HCT116 (cell line): ENCODE measurements around the gene CAST. TPM values are rescaled to one million over a fixed set of nuclear protein-coding genes. Genes with fewer than 3 reads are reported as not detected.

Experiments
- ATAC-seq: fragments of 200-7000 bp; cut with Tn5 transposase; 2 replicates; pipeline ENCODE4 v1.9.1; 2020; ENCODE audit warnings: mild to moderate bottlenecking, moderate library complexity
- BruUV-seq: library from RNA; stranded (reverse); fragments of 400-500 nt; replicated peaks from 2 replicates; lab custom pipeline; 2021; lab: Mats Ljungman, UMichigan
- CTCF ChIA-PET: fragments of 300-600 bp; sonication (Branson Sonifier 250); formaldehyde crosslinking; loops from one replicate; lab custom pipeline; 2021; ENCODE audit warnings: antibody characterized with exemption; lab: Charles Lee
- POLR2A ChIA-PET: fragments of 300-600, 350-600 bp; sonication (Branson Sonifier 250); formaldehyde crosslinking; loops from one replicate; lab custom pipeline; 2021; ENCODE audit warnings: antibody characterized with exemption; lab: Charles Lee
- RAD21 ChIA-PET, 2 experiments: fragments of 300-600 bp; sonication (Branson Sonifier 250); formaldehyde crosslinking; loops; one replicate each; lab custom pipeline; 2023; ENCODE audit warnings: low total read pairs in 2 of 2; ENCODE audit not compliant: uncharacterized antibody in 2 of 2, unreplicated experiment in 2 of 2, low non-redundant PET in 1 of 2; lab: Charles Lee
- DNase-seq: peaks from one replicate; pipeline ENCODE4 v3.0.0-alpha.2; 2010; ENCODE audit warnings: low read depth, low spot score
- H2AFZ ChIP-seq: fragments of 200-600 bp; shearing (Covaris generic), sonication (generic); 2 replicates; pipeline ENCODE4 v1.6.1; 2017; ENCODE audit warnings: low read depth, mixed run types, mixed read lengths, antibody characterized with exemption, low read length; ENCODE audit not compliant: poor library complexity, severe bottlenecking
- H3K27ac ChIP-seq: 2 replicates; pipeline ENCODE4 v1.5.1; 2012; ENCODE audit warnings: low read depth, low read length
- H3K27me3 ChIP-seq: fragments of 200-600 bp; sonication (generic); 2 replicates; pipeline ENCODE4 v1.6.1; 2016; ENCODE audit warnings: mixed run types, low read length, mixed read lengths; ENCODE audit not compliant: insufficient read depth
- H3K36me3 ChIP-seq, 2 experiments: fragments of 200-500 bp in 1 of 2; fragments of 200-600 bp in 1 of 2; sonication (Bioruptor generic) in 1 of 2; sonication (generic) in 1 of 2; 2 replicates each; pipeline versions ENCODE4 v1.5.1 to v1.6.1; 2014 to 2016; ENCODE audit warnings: low read length in 2 of 2, inconsistent platforms in 1 of 2, mixed read lengths in 1 of 2, mixed run types in 1 of 2; ENCODE audit not compliant: insufficient read depth in 2 of 2, control insufficient read depth in 1 of 2
- H3K4me1 ChIP-seq, 2 experiments: fragments of 200-600 bp in 1 of 2; sonication (generic) in 1 of 2; 2 replicates each; pipeline versions ENCODE4 v1.5.1 to v1.6.1; 2012 to 2017; ENCODE audit warnings: low read length in 2 of 2, inconsistent platforms in 1 of 2, mild to moderate bottlenecking in 1 of 2, mixed read lengths in 1 of 2, mixed run types in 1 of 2, moderate library complexity in 1 of 2; ENCODE audit not compliant: insufficient read depth in 2 of 2, control insufficient read depth in 1 of 2
- H3K4me2 ChIP-seq: fragments of 200-600 bp; sonication (generic); 2 replicates; pipeline ENCODE4 v1.6.1; 2017; ENCODE audit warnings: mixed run types, low read length, mixed read lengths
- H3K4me3 ChIP-seq, 2 experiments: fragments of 200-600 bp in 1 of 2; sonication (generic) in 1 of 2; replicated peaks in 1 of 2; 2 replicates each; pipeline ENCODE4 v1.5.1; 2011 to 2016; ENCODE audit warnings: low read length in 2 of 2, control low read depth in 1 of 2, low read depth in 1 of 2, mild to moderate bottlenecking in 1 of 2, mixed read lengths in 1 of 2, mixed run types in 1 of 2
- H3K79me2 ChIP-seq: fragments of 200-600 bp; sonication (generic); 2 replicates; pipeline ENCODE4 v1.6.1; 2017; ENCODE audit warnings: mild to moderate bottlenecking, mixed run types, low read length, moderate library complexity, mixed read lengths; ENCODE audit not compliant: insufficient read depth
- H3K9ac ChIP-seq: fragments of 200-600 bp; sonication (generic); 2 replicates; pipeline ENCODE4 v1.6.1; 2016; ENCODE audit warnings: low read length, mixed read lengths
- H3K9me2 ChIP-seq: fragments of 200-600 bp; sonication (generic), shearing (Covaris generic); 2 replicates; pipeline ENCODE4 v1.6.1; 2017; ENCODE audit warnings: mixed run types, mild to moderate bottlenecking, moderate library complexity; ENCODE audit not compliant: insufficient read depth
- H3K9me3 ChIP-seq, 2 experiments: fragments of 200-500 bp in 1 of 2; fragments of 200-600 bp in 1 of 2; sonication (Bioruptor generic) in 1 of 2; sonication (generic) in 1 of 2; 2 replicates each; pipeline ENCODE4 v1.6.1; 2014 to 2017; ENCODE audit warnings: low read length in 2 of 2, mixed read lengths in 2 of 2, inconsistent platforms in 1 of 2, low read depth in 1 of 2, mild to moderate bottlenecking in 1 of 2, mixed run types in 1 of 2, moderate library complexity in 1 of 2; ENCODE audit not compliant: control insufficient read depth in 1 of 2, insufficient read depth in 1 of 2
- H4K20me1 ChIP-seq: fragments of 200-600 bp; sonication (generic), shearing (Covaris generic); 2 replicates; pipeline ENCODE4 v1.6.1; 2017; ENCODE audit warnings: mixed run types, mild to moderate bottlenecking, moderate library complexity; ENCODE audit not compliant: insufficient read depth
- CEBPB ChIP-seq: IDR thresholded peaks from 2 replicates; pipeline ENCODE4 v1.6.1; 2012; ENCODE audit warnings: low read depth
- EZH2 ChIP-seq: fragments of 200-600 bp; sonication (generic); IDR thresholded peaks from 2 replicates; pipeline ENCODE4 v1.6.1; 2017; ENCODE audit warnings: antibody characterized with exemption, mixed run types
- EZH2phosphoT487 ChIP-seq: fragments of 200-600 bp; IDR thresholded peaks from 2 replicates; pipeline ENCODE4 v1.6.1; 2018; ENCODE audit warnings: antibody characterized with exemption, borderline replicate concordance
- FOSL1 ChIP-seq: IDR thresholded peaks from 2 replicates; pipeline ENCODE4 v1.6.1; 2012; ENCODE audit warnings: low read depth
- POLR2AphosphoS5 ChIP-seq: IDR thresholded peaks from 2 replicates; pipeline ENCODE4 v1.6.1; 2011; ENCODE audit warnings: mild to moderate bottlenecking, low read depth, low read length, moderate library complexity
- RAD21 ChIP-seq: IDR thresholded peaks from 2 replicates; pipeline ENCODE4 v1.6.1; 2012; ENCODE audit warnings: low read depth, mild to moderate bottlenecking
- SIN3A ChIP-seq: IDR thresholded peaks from 2 replicates; pipeline ENCODE4 v1.6.1; 2012; ENCODE audit warnings: low read depth
- SP1 ChIP-seq: IDR thresholded peaks from 2 replicates; pipeline ENCODE4 v1.6.1; 2012; ENCODE audit warnings: low read depth
- SRF ChIP-seq: IDR thresholded peaks from 2 replicates; pipeline ENCODE4 v1.6.1; 2012; ENCODE audit warnings: low read depth
- TCF7L2 ChIP-seq: IDR thresholded peaks from 2 replicates; pipeline ENCODE4 v1.7.0; 2011; ENCODE audit warnings: borderline replicate concordance, inconsistent platforms; ENCODE audit not compliant: insufficient read depth, insufficient read length; ENCODE audit errors: extremely low read depth
- YY1 ChIP-seq: IDR thresholded peaks from 2 replicates; pipeline ENCODE4 v1.6.1; 2011; ENCODE audit warnings: low read length, low read depth, moderate library complexity, mild to moderate bottlenecking; ENCODE audit not compliant: insufficient replicate concordance; ENCODE audit errors: extremely low read depth
- ZFX ChIP-seq: fragments of 450-650 bp; IDR thresholded peaks from 2 replicates; pipeline ENCODE4 v1.6.1; 2017
- ZNF274 ChIP-seq: fragments of 200-500 bp; sonication (Bioruptor generic); IDR thresholded peaks from 2 replicates; pipeline ENCODE4 v1.6.1; 2014; ENCODE audit warnings: mild to moderate bottlenecking, low read depth, low read length, inconsistent platforms
- intact Hi-C: fragments of 100-400 bp; cut with micrococcal nuclease; formaldehyde crosslinking; loops from 2 replicates; pipeline ENCODE4 v1.10.0; 2022
- total RNA-seq: library from RNA; stranded (reverse); gene quantifications from one replicate; pipeline ENCODE4 v1.2.1, GENCODE V29; 2021; ENCODE audit not compliant: unreplicated experiment
- TF ChIP-seq, protein P1 (sequence below): IDR thresholded peaks from 2 replicates; pipeline ENCODE4 v1.6.1; 2012; ENCODE audit warnings: low read depth
- TF ChIP-seq, protein P2 (sequence below): IDR thresholded peaks from 2 replicates; pipeline ENCODE4 v1.6.1; 2011; ENCODE audit warnings: mild to moderate bottlenecking, low read length, moderate library complexity; ENCODE audit not compliant: insufficient replicate concordance; ENCODE audit errors: extremely low read depth
- TF ChIP-seq, protein P3 (sequence below), 3 experiments: fragments of 200-600 bp in 1 of 3; sonication (generic) in 1 of 3; IDR thresholded peaks in 2 of 3; conservative IDR thresholded peaks in 1 of 3; 2 replicates each; pipeline ENCODE4 v1.5.1; 2012 to 2017; ENCODE audit warnings: low read depth in 2 of 3, low read length in 2 of 3, antibody characterized with exemption in 1 of 3, borderline replicate concordance in 1 of 3, control low read depth in 1 of 3, mild to moderate bottlenecking in 1 of 3, mixed read lengths in 1 of 3, mixed run types in 1 of 3, moderate library complexity in 1 of 3; ENCODE audit not compliant: insufficient read depth in 1 of 3

CAST gene
- total RNA-seq, 1 experiment from 2014 or later, result 142 TPM

DNA sequence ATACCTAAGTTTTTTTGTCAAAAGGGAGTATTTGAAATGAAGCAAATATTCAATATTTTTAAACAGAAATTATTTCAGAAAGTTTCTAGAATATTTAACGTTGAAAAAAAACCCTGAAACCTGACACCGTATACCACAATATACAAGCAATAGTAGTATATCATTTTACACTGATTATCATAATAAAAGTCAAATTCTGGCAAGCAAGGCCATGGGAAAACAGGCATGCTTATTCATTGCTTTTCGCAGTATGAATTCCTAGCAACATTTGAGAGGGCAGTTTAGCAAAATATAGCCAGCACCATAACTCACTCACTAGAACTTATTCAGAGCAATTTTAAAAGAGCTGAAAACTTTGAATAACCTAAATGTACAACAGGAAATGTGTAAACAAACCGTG lies 99.4 kb downstream of the CAST start:
- TF ChIP-seq YY1, result no peak
- TF ChIP-seq ZFX, result no peak
- TF ChIP-seq, protein P1, sequence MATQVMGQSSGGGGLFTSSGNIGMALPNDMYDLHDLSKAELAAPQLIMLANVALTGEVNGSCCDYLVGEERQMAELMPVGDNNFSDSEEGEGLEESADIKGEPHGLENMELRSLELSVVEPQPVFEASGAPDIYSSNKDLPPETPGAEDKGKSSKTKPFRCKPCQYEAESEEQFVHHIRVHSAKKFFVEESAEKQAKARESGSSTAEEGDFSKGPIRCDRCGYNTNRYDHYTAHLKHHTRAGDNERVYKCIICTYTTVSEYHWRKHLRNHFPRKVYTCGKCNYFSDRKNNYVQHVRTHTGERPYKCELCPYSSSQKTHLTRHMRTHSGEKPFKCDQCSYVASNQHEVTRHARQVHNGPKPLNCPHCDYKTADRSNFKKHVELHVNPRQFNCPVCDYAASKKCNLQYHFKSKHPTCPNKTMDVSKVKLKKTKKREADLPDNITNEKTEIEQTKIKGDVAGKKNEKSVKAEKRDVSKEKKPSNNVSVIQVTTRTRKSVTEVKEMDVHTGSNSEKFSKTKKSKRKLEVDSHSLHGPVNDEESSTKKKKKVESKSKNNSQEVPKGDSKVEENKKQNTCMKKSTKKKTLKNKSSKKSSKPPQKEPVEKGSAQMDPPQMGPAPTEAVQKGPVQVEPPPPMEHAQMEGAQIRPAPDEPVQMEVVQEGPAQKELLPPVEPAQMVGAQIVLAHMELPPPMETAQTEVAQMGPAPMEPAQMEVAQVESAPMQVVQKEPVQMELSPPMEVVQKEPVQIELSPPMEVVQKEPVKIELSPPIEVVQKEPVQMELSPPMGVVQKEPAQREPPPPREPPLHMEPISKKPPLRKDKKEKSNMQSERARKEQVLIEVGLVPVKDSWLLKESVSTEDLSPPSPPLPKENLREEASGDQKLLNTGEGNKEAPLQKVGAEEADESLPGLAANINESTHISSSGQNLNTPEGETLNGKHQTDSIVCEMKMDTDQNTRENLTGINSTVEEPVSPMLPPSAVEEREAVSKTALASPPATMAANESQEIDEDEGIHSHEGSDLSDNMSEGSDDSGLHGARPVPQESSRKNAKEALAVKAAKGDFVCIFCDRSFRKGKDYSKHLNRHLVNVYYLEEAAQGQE, result no peak
- no peak for TF ChIP-seq EZH2
- TF ChIP-seq CEBPB, result no peak
- no peak for TF ChIP-seq EZH2phosphoT487
- no peak for TF ChIP-seq FOSL1
- TF ChIP-seq SRF, result no peak
- no peak for TF ChIP-seq SP1
- TF ChIP-seq TCF7L2, result no peak
- no peak for TF ChIP-seq SIN3A
- TF ChIP-seq RAD21, result no peak
- TF ChIP-seq ZNF274, result no peak
- TF ChIP-seq, protein P2, sequence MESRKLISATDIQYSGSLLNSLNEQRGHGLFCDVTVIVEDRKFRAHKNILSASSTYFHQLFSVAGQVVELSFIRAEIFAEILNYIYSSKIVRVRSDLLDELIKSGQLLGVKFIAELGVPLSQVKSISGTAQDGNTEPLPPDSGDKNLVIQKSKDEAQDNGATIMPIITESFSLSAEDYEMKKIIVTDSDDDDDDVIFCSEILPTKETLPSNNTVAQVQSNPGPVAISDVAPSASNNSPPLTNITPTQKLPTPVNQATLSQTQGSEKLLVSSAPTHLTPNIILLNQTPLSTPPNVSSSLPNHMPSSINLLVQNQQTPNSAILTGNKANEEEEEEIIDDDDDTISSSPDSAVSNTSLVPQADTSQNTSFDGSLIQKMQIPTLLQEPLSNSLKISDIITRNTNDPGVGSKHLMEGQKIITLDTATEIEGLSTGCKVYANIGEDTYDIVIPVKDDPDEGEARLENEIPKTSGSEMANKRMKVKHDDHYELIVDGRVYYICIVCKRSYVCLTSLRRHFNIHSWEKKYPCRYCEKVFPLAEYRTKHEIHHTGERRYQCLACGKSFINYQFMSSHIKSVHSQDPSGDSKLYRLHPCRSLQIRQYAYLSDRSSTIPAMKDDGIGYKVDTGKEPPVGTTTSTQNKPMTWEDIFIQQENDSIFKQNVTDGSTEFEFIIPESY, result no peak
- no peak for TF ChIP-seq POLR2AphosphoS5
- TF ChIP-seq, protein P3, sequence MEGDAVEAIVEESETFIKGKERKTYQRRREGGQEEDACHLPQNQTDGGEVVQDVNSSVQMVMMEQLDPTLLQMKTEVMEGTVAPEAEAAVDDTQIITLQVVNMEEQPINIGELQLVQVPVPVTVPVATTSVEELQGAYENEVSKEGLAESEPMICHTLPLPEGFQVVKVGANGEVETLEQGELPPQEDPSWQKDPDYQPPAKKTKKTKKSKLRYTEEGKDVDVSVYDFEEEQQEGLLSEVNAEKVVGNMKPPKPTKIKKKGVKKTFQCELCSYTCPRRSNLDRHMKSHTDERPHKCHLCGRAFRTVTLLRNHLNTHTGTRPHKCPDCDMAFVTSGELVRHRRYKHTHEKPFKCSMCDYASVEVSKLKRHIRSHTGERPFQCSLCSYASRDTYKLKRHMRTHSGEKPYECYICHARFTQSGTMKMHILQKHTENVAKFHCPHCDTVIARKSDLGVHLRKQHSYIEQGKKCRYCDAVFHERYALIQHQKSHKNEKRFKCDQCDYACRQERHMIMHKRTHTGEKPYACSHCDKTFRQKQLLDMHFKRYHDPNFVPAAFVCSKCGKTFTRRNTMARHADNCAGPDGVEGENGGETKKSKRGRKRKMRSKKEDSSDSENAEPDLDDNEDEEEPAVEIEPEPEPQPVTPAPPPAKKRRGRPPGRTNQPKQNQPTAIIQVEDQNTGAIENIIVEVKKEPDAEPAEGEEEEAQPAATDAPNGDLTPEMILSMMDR (IDR thresholded peaks at IDR 0.05 in 2 of 3, conservative IDR thresholded peaks at IDR 0.05 in 1 of 3; ENCODE audit: borderline replicate concordance in 1 of 3, insufficient read depth in 1 of 3, low read depth in 2 of 3, low read length in 2 of 3), result no peak
- RAD21 ChIA-PET, result no interaction called here
- intact Hi-C loops, result no loop called here

More for the DNA sequence above, 99.4 kb downstream of the CAST start:
- H2AFZ ChIP-seq, result no peak overlapping the region
- no peak for ATAC-seq
- H3K4me3 ChIP-seq, result no peak overlapping the region
- H4K20me1 ChIP-seq, result no peaks in the 10 kb centered on the region
- no peak overlapping the region for H3K27ac ChIP-seq
- CTCF ChIA-PET, result interaction anchor here (4.1 kb wide), 1 partner anchor 9 kb away, joined by 19 read pairs; no protein-coding TSS in a partner anchor
- BruUV-seq, result no TSS peak
- H3K36me3 ChIP-seq, result peaks cover 17 to 25% of the 10 kb centered on the region in 2 experiments; a peak in 2 of 4 replicates
- DNase-seq, result no peak
- no peaks in the 10 kb centered on the region for H3K27me3 ChIP-seq
- no peaks in the 10 kb centered on the region for H3K9me2 ChIP-seq
- POLR2A ChIA-PET, result no interaction called here
- H3K9me3 ChIP-seq, result no peaks in the 10 kb centered on the region
- H3K4me1 ChIP-seq, result no peaks in the 10 kb centered on the region
- H3K4me2 ChIP-seq, result no peak overlapping the region
- H3K79me2 ChIP-seq, result no peaks in the 10 kb centered on the region
- H3K9ac ChIP-seq, result no peak overlapping the region
